ENCODE measurements around the gene GLUL.

Gene GLUL

GRCh38 chr1:182391362-182392049 lies at the start of gene GLUL:
TSS of gene GLUL (minus strand) at chr1:182391790. CDS start at chr1:182388737, 3,053 bp downstream.
- POLR2A ChIA-PET: interaction anchor here (0.6 to 1.1 kb wide), 5 partner anchors 9 to 80 kb away, joined by 3 to 10 read pairs (median 5); partner anchors contain the start of gene TEDDM1
- CTCF ChIA-PET: interaction anchor here (1.1 to 6.9 kb wide), 6 partner anchors 11 to 307 kb away, joined by 3 to 245 read pairs (median 6); no protein-coding TSS in a partner anchor
- TF ChIP-seq, protein P1, sequence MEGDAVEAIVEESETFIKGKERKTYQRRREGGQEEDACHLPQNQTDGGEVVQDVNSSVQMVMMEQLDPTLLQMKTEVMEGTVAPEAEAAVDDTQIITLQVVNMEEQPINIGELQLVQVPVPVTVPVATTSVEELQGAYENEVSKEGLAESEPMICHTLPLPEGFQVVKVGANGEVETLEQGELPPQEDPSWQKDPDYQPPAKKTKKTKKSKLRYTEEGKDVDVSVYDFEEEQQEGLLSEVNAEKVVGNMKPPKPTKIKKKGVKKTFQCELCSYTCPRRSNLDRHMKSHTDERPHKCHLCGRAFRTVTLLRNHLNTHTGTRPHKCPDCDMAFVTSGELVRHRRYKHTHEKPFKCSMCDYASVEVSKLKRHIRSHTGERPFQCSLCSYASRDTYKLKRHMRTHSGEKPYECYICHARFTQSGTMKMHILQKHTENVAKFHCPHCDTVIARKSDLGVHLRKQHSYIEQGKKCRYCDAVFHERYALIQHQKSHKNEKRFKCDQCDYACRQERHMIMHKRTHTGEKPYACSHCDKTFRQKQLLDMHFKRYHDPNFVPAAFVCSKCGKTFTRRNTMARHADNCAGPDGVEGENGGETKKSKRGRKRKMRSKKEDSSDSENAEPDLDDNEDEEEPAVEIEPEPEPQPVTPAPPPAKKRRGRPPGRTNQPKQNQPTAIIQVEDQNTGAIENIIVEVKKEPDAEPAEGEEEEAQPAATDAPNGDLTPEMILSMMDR (IDR thresholded peaks at IDR 0.05; ENCODE audit: control extremely low read depth, extremely low read depth, low read depth, missing control alignments): no peak
- peak; percentile 91 for DNase-seq (ENCODE audit: extremely low spot score)

DNA sequence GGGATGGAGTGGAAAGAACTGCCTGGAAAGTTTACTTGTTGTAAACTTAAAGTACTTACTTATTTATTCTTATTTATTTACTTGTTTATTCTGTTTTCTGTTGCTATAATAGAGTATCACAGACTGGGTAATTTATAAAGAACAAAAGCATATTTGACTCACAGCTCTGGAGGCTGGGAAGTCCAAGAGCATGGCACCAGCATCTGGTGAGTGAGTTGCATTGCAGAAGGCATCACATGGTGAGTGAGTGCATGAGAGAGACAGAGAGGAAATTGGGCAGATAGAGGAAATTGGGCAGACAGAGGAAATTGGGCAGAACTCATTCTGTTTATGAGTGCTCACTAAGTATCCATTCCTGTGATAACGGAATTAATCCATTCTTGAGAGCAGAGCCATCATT lies 46.7 kb upstream of the GLUL start:
- POLR2A ChIA-PET: no interaction called here
- DNase-seq (ENCODE audit: extremely low spot score): no peak
- TF ChIP-seq, protein P1 (IDR thresholded peaks at IDR 0.05; ENCODE audit: control extremely low read depth, extremely low read depth, low read depth, missing control alignments): no peak
- CTCF ChIA-PET: interaction anchor here (1.2 to 2.3 kb wide), 4 partner anchors 9 to 348 kb away, joined by 3 to 8 read pairs (median 4); no protein-coding TSS in a partner anchor

DNA sequence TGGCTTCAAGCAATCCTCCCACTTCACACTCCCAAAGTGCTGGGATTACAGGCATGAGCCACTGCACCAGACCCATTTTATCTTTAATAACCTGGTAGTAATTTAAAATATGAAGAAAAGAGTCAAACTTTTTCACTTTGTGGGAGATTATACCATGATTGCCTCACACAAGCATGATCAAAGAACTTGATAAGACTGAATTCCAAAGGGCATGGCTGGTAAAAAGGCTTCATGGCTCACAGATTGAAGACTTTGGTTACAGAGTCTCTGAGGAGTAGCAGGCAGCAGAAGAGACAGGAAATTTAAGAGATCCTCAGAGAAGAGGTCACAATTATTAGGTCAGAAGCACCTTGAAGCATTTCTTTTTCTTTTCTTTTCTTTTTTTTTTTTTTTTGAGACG lies 42.0 kb upstream of the GLUL start:
- ChIA-PET POLR2A (no interaction called here), CTCF (interaction anchor here (1.1 to 1.5 kb wide), 3 partner anchors 10 to 353 kb away, joined by 3 to 4 read pairs (median 4); no protein-coding TSS in a partner anchor)

DNA sequence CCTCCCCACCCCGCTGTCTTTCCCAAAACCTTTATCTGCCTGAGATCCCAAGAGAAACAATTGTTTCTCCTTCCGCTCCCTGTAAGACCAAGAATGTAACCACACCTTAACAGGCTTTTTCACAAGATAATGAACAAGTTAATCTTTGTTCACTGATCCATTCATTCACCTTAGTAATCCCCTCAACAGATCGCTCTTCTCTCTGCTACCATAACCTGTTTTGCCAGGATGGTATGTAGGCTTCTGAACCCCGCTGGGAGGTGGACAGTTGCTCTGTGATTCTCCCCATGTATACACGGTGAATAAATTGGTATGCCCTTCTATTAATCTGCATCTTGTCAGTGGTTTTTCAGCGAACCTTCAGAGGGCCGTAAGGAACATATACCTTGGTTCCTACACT lies 39.7 kb upstream of the GLUL start:
- TF ChIP-seq, protein P1 (IDR thresholded peaks at IDR 0.05; ENCODE audit: control extremely low read depth, extremely low read depth, low read depth, missing control alignments): no peak
- no peak for DNase-seq (ENCODE audit: extremely low spot score)
- ChIA-PET CTCF (interaction anchor here (1.1 to 2.7 kb wide), 3 partner anchors 12 to 26 kb away, joined by 3 to 8 read pairs (median 3); no protein-coding TSS in a partner anchor), POLR2A (no interaction called here)

More for the DNA sequence above, 42.0 kb upstream of the GLUL start:
- TF ChIP-seq, protein P1 (IDR thresholded peaks at IDR 0.05; ENCODE audit: control extremely low read depth, extremely low read depth, low read depth, missing control alignments): no peak
- DNase-seq (ENCODE audit: extremely low spot score): no peak

- ChIA-PET CTCF (interaction anchor here (1.0 to 2.7 kb wide), 4 partner anchors 11 to 352 kb away, joined by 3 to 8 read pairs (median 4); no protein-coding TSS in a partner anchor), POLR2A (no interaction called here)
- TF ChIP-seq, protein P1 (IDR thresholded peaks at IDR 0.05; ENCODE audit: control extremely low read depth, extremely low read depth, low read depth, missing control alignments): no peak
- no peak for DNase-seq (ENCODE audit: extremely low spot score)
Observed at GRCh38 chr1:182430263-182431068, 38.9 kb upstream of the GLUL start.

GRCh38 chr1:182428043-182428442 lies 36.5 kb upstream of the GLUL start:
- ChIA-PET CTCF (interaction anchor here (0.8 to 1.7 kb wide), 10 partner anchors 9 to 354 kb away, joined by 3 to 8 read pairs (median 4); no protein-coding TSS in a partner anchor), POLR2A (interaction anchor here (1.0 kb wide), 1 partner anchor 38 kb away, joined by 3 read pairs; no protein-coding TSS in a partner anchor)
- no peak for DNase-seq (ENCODE audit: extremely low spot score)
- TF ChIP-seq, protein P1 (IDR thresholded peaks at IDR 0.05; ENCODE audit: control extremely low read depth, extremely low read depth, low read depth, missing control alignments): no peak

Measured in GM10248 (cell line).